HepG2 (cell line): ENCODE data around the gene ST6GALNAC2. TPM values are rescaled to one million over a fixed set of nuclear protein-coding genes. Genes with fewer than 3 reads are reported as not detected.
A peak's percentile ranks its signal among the peaks of the same experiment; 100 is the strongest.

Experiments
- AHR ChIP-seq: IDR thresholded peaks from 2 replicates; pipeline ENCODE4 v1.6.1; 2018; ENCODE audit warnings: missing genetic modification reagents, missing compliant biosample characterization
- CBX5 ChIP-seq: sonication (generic); formaldehyde crosslinking; IDR thresholded peaks from 2 replicates; pipeline ENCODE4 v1.4.0; 2020; ENCODE audit warnings: missing genetic modification reagents, borderline replicate concordance
- ERF ChIP-seq: IDR thresholded peaks from 2 replicates; pipeline ENCODE4 v1.6.1; 2018; ENCODE audit warnings: missing biosample characterization, missing genetic modification reagents
- FOXJ3 ChIP-seq: sonication (generic); formaldehyde crosslinking; IDR thresholded peaks from 2 replicates; pipeline ENCODE4 v1.4.0; 2020; ENCODE audit warnings: missing genetic modification reagents, mild to moderate bottlenecking, borderline replicate concordance
- HIC2 ChIP-seq: sonication (generic); formaldehyde crosslinking; IDR thresholded peaks from 2 replicates; pipeline ENCODE4 v1.9.0; 2022; ENCODE audit warnings: low read depth, missing genetic modification reagents
- KDM2A ChIP-seq: sonication (generic); formaldehyde crosslinking; IDR thresholded peaks from 2 replicates; pipeline ENCODE4 v1.4.0; 2020; ENCODE audit warnings: low read depth, missing genetic modification reagents, borderline replicate concordance
- KLF16 ChIP-seq, 2 experiments: sonication (generic) in 1 of 2; formaldehyde crosslinking in 1 of 2; IDR thresholded peaks; 2 replicates each; pipeline versions ENCODE4 v1.6.1 to v1.8.0; 2016 to 2023; ENCODE audit warnings: missing genetic modification reagents in 2 of 2, missing compliant biosample characterization in 1 of 2
- LCORL ChIP-seq, 2 experiments: fragments of 450-650 bp in 1 of 2; sonication (generic) in 1 of 2; formaldehyde crosslinking in 1 of 2; IDR thresholded peaks; 2 replicates each; pipeline versions ENCODE4 v1.5.0 to v1.6.1; 2017 to 2020; ENCODE audit warnings: antibody characterized with exemption in 1 of 2, missing genetic modification reagents in 1 of 2
- MIER2 ChIP-seq: IDR thresholded peaks from 2 replicates; pipeline ENCODE4 v1.6.1; 2016; ENCODE audit warnings: missing biosample characterization, missing genetic modification reagents
- NAIF1 ChIP-seq: sonication (generic); formaldehyde crosslinking; IDR thresholded peaks from 2 replicates; pipeline ENCODE4 v1.5.0; 2020; ENCODE audit warnings: mild to moderate bottlenecking, missing genetic modification reagents, borderline replicate concordance
- NR2F2 ChIP-seq: IDR thresholded peaks from 2 replicates; pipeline ENCODE4 v1.6.1; 2012; ENCODE audit warnings: low read depth, inconsistent platforms, borderline replicate concordance
- RNF219 ChIP-seq: sonication (generic); formaldehyde crosslinking; IDR thresholded peaks from 2 replicates; pipeline ENCODE4 v1.5.0; 2020; ENCODE audit warnings: mild to moderate bottlenecking, missing genetic modification reagents
- STAT5B ChIP-seq: sonication (generic); formaldehyde crosslinking; IDR thresholded peaks from 2 replicates; pipeline ENCODE4 v1.4.0; 2020; ENCODE audit warnings: missing genetic modification reagents
- TARDBP ChIP-seq: sonication (generic); formaldehyde crosslinking; IDR thresholded peaks from 2 replicates; pipeline ENCODE4 v1.8.0; 2022; ENCODE audit warnings: mild to moderate bottlenecking, missing genetic modification reagents
- ZNF12 ChIP-seq: sonication (generic); formaldehyde crosslinking; IDR thresholded peaks from 2 replicates; pipeline ENCODE4 v1.5.0; 2020; ENCODE audit warnings: missing genetic modification reagents
- ZNF337 ChIP-seq: sonication (generic); formaldehyde crosslinking; IDR thresholded peaks from 2 replicates; pipeline ENCODE4 v1.5.1; 2020; ENCODE audit warnings: missing genetic modification reagents, low read depth, mild to moderate bottlenecking, borderline replicate concordance
- ZNF501 ChIP-seq: sonication (generic); formaldehyde crosslinking; IDR thresholded peaks from 2 replicates; pipeline ENCODE4 v1.5.1; 2020; ENCODE audit warnings: mild to moderate bottlenecking, moderate library complexity, missing genetic modification reagents
- ZNF510 ChIP-seq: sonication (generic); formaldehyde crosslinking; IDR thresholded peaks from 2 replicates; pipeline ENCODE4 v1.4.0; 2020; ENCODE audit warnings: low read depth, mild to moderate bottlenecking, missing genetic modification reagents
- ZNF512 ChIP-seq: sonication (generic); formaldehyde crosslinking; IDR thresholded peaks from 2 replicates; pipeline ENCODE4 v1.4.0; 2020; ENCODE audit warnings: mild to moderate bottlenecking, missing genetic modification reagents
- ZNF740 ChIP-seq: sonication (generic); formaldehyde crosslinking; IDR thresholded peaks from 2 replicates; pipeline ENCODE4 v1.4.0; 2020; ENCODE audit warnings: missing genetic modification reagents
- ZNF780A ChIP-seq: sonication (generic); formaldehyde crosslinking; IDR thresholded peaks from 2 replicates; pipeline ENCODE4 v1.8.0; 2022; ENCODE audit warnings: mild to moderate bottlenecking, missing genetic modification reagents, moderate library complexity
- polyA plus RNA-seq, 8 experiments: library from polyadenylated mRNA; depleted of rRNA in 3 of 8; stranded (reverse) in 7 of 8; unstranded in 1 of 8; fragments of >200 nt; fragmentation: Illumina TruSeq in 4 of 8; extraction: Trizol in 4 of 8; gene quantifications; 2 replicates each; pipeline versions ENCODE4 v1.2.1 to v1.2.3, GENCODE V29; 2011 to 2016; ENCODE audit warnings: low read depth in 4 of 8, missing spikeins in 1 of 8, mixed read lengths in 1 of 8; ENCODE audit not compliant: insufficient read depth in 1 of 8
- total RNA-seq, 5 experiments: library from RNA; depleted of rRNA; stranded (reverse); fragments of >200 nt; fragmentation: Illumina TruSeq; extraction: Trizol; gene quantifications; 2 replicates each; pipeline ENCODE4 v1.2.3, GENCODE V29; 2016; ENCODE audit warnings: low read depth in 1 of 5

Gene ST6GALNAC2
- total and polyA plus RNA-seq, 2 of the 13 experiments (the other 11 are each of a cell fraction or from before 2014, with no cell fraction given), result 0.12 to 0.49 TPM

- TF ChIP-seq RNF219 (CRISPR knock-in tag), result 0 out of 2 replicates have a peak, but pooled peaks have one; percentile 32
- TF ChIP-seq NAIF1, result peak; percentile 75; the same call in 1 of the 2 replicates
- TF ChIP-seq FOXJ3 (CRISPR knock-in tag), result peak; percentile 59; the same call in 1 of the 2 replicates
- TF ChIP-seq ZNF510 (CRISPR knock-in tag), result peak; percentile 36; the same call in 1 of the 2 replicates
- TF ChIP-seq AHR (CRISPR knock-in tag), result 0 out of 2 replicates have a peak, but pooled peaks have one; percentile 71
- peak; percentile 33; the same call in 1 of the 2 replicates for TF ChIP-seq NR2F2
- peak; percentile 74 for TF ChIP-seq KDM2A (CRISPR knock-in tag)
- peak; percentile 65; the same call in 1 of the 2 replicates for TF ChIP-seq ZNF501 (CRISPR knock-in tag)
- TF ChIP-seq LCORL (IDR thresholded peaks at IDR 0.05), result no peak
- peak; percentile 58; the same call in 1 of the 2 replicates for TF ChIP-seq LCORL (CRISPR knock-in tag; IDR thresholded peaks at IDR 0.05)
- TF ChIP-seq ZNF12 (CRISPR knock-in tag), result peak; percentile 79; the same call in 1 of the 2 replicates
- no peak for TF ChIP-seq ZNF512
- 0 out of 2 replicates have a peak, but pooled peaks have one; percentile 9 for TF ChIP-seq STAT5B (CRISPR knock-in tag)
- TF ChIP-seq KLF16 (CRISPR knock-in tag; IDR thresholded peaks at IDR 0.05), result peak in 1 of 2 experiments; percentile 84; a peak in 2 of 4 replicates
- TF ChIP-seq ZNF780A (CRISPR knock-in tag), result peak; percentile 57; the same call in 1 of the 2 replicates
- TF ChIP-seq MIER2 (CRISPR knock-in tag), result peak; percentile 53; the same call in 1 of the 2 replicates
- TF ChIP-seq ERF, result peak; percentile 88
- peak; percentile 76; the same call in 1 of the 2 replicates for TF ChIP-seq TARDBP (CRISPR knock-in tag)
- TF ChIP-seq CBX5 (CRISPR knock-in tag), result peak; percentile 69; the same call in 1 of the 2 replicates
- peak; percentile 88 for TF ChIP-seq HIC2 (CRISPR knock-in tag)
- TF ChIP-seq ZNF337 (CRISPR knock-in tag), result 0 out of 2 replicates have a peak, but pooled peaks have one; percentile 36
- TF ChIP-seq ZNF740 (CRISPR knock-in tag), result no peak
These were observed 34.7 kb downstream of the ST6GALNAC2 start (continued) for GRCh38 chr17:76550712-76551615.
